HG03103 (cell line): Measurements from ENCODE around the gene TNKS2.

Source experiments
- ATAC-seq: cut with Tn5 transposase; IDR thresholded peaks from one replicate; pipeline ENCODE4 v1.9.1; 2021; ENCODE audit warnings: low read depth; ENCODE audit not compliant: unreplicated experiment

The TNKS2 gene

DNA sequence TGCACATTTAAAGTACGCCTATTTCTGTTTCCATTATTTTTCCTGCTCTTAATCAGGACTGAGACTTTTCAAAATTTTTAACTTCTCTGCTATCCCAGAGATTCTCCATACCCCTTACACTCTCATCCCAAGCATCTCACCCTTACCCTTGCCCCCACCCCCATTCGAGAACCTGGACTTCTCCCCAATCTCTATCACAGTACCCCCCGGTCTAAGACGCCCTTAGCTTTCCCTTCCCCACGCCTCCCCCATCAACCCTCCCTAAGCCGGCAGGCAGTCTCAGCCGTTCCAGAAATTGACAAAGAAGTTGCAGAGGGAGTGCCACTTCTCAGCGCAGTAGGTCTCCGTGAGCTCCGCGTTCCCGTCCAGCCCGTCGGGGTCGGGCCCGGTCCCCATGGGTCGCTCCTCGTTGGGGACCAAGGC lies 109.7 kb downstream of the TNKS2 start:
- no peak for ATAC-seq

DNA sequence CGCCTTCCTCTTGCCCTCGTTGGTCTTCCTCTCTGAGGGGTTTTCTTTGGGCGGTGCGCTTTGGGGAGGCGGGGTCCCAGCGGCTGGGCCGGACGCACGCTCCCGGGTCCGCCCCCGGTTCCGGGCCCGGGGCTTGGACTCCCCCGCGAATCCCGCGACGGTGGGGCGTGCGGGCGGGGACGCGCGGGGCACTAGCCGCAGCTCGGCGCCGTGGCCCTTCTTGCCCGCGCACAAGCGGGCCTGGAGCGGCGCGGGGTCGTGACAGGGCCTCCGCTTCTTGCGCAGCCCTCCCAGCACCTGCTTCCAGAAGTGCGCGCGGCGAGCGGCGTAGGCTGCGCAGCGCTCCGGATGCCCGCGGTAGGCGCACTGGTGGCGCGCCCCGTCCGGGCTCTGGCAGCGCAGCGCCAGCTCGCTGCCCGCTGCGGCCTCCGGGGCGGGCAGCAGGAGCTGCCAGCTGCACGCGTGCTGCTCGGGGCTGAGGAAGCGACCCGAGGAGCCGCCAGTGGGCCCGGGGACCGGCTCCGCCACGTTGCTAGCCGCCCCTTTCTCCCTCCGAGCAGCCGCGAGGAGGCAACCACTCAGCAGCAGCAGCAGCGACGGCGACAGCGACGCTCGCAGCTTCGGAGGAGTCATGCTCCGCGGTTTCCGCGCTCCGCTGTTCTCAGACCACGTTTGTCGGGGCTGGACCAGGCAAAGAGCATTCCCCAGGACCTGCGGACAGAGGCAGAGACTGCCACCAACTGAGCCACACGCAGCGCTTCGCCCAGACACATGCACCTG lies 110.3 kb downstream of the TNKS2 start:
- ATAC-seq: peak; percentile 76

DNA sequence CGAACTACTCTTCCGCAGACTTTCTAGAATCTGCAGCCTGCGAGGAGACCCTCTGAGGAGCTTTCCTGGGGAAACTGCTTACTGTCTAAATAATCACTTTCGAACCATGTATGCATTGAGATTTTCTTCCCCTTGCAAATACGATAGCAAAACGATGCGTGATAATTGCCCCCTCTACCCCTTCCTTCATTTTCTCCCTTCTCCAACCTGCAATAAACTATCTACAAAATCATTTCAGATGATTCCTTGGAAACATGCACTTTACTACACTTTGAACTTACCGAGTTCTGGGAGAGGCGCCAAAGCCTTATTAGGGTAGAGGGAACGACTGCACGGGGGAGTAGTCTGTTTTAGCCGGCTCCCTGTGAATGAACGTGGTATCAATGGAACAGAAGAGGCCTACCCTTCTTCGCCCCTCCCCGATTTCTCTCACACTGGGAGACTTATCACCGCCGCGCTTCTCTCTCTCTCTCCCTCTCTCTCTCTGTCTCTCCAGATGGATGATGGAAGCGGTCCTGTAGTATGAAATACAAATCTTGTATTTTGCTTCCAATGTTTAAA lies 111.0 kb downstream of the TNKS2 start, which contains the start of gene FGFBP3:
FGFBP3 (minus strand) TSS at position 370 of the 561 bp plus-strand sequence. CDS start 517 bp downstream, outside the sequence.
- no peak for ATAC-seq

DNA sequence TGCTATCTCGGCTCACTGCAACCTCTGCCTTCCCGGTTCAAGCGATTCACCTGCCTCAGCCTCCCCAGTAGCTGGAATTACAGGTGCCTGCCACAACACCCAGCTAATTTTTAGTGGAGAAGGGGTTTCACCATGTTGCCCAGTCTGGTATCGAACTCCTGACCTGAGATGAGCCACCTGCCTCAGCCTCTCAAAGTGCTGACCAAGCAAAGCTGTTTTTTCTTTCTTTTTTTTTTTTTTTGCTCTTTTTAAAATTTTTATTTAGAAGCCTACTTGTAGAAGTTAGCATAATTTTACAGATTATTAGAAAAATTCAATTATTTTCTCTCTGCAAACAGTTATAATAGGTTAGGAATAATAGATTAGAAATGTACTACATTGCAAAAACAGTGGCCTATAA lies 112.2 kb downstream of the TNKS2 start:
- ATAC-seq: no peak
